ENCODE data around the gene SYNE1.

Gene SYNE1

GRCh38 chr6:152112491-152113261, 524.5 kb downstream of the SYNE1 start:
- H3K36me3 ChIP-seq = no peaks in the 10 kb centered on the region
- H3K4me2 ChIP-seq = peak overlapping the region in 3 of 11 experiments; percentile 12 to 58 (median 53); a peak in 4 of 22 replicates
- peaks cover 0 to 14% (median 0%) of the 10 kb centered on the region in 10 experiments; a peak in 5 of 20 replicates for H3K4me1 ChIP-seq
- TF ChIP-seq Cebpa-rat (IDR thresholded peaks at IDR 0.05) = no peak
- H3K9me3 ChIP-seq (replicated peaks in 1 of 11) = no peaks in the 10 kb centered on the region
- no peak overlapping the region for H3K4me3 ChIP-seq
- no peaks in the 10 kb centered on the region for H3K27me3 ChIP-seq
- H3K27ac ChIP-seq = no peak overlapping the region
- no peaks in the 10 kb centered on the region for H4K20me1 ChIP-seq
- H3K9ac ChIP-seq = no peak overlapping the region

GRCh38 chr6:152110886-152111820, 526.0 kb downstream of the SYNE1 start:
- Histone ChIP-seq H3K27ac (no peak overlapping the region), H3K27me3 (no peaks in the 10 kb centered on the region), H3K36me3 (no peaks in the 10 kb centered on the region), H3K9ac (no peak overlapping the region), H3K9me3 (replicated peaks in 1 of 11) (no peaks in the 10 kb centered on the region), H3K4me1 (peaks cover 0 to 14% (median 0%) of the 10 kb centered on the region in 10 experiments; a peak in 5 of 20 replicates), H3K4me2 (no peak overlapping the region), H4K20me1 (no peaks in the 10 kb centered on the region), H3K4me3 (no peak overlapping the region)
- TF ChIP-seq Cebpa-rat (IDR thresholded peaks at IDR 0.05) = no peak

GRCh38 chr6:152107973-152108372, 529.2 kb downstream of the SYNE1 start:
- no peak overlapping the region for H3K9ac ChIP-seq
- peaks cover 0 to 23% (median 0%) of the 10 kb centered on the region in 10 experiments; a peak in 5 of 20 replicates for H3K4me1 ChIP-seq
- H3K4me3 ChIP-seq = no peak overlapping the region
- no peak overlapping the region for H3K4me2 ChIP-seq
- no peaks in the 10 kb centered on the region for H3K36me3 ChIP-seq
- H3K27ac ChIP-seq = no peak overlapping the region
- H4K20me1 ChIP-seq = no peaks in the 10 kb centered on the region
- no peak for TF ChIP-seq Cebpa-rat (IDR thresholded peaks at IDR 0.05)
- H3K27me3 ChIP-seq = no peaks in the 10 kb centered on the region
- H3K9me3 ChIP-seq (replicated peaks in 1 of 11) = no peaks in the 10 kb centered on the region

- H3K4me2 ChIP-seq = peak overlapping the region in 5 of 11 experiments; percentile 51 to 92 (median 82); a peak in 10 of 22 replicates
- H3K9ac ChIP-seq = peak overlapping the region in 4 of 11 experiments; percentile 12 to 57 (median 26); a peak in 4 of 22 replicates
- H3K27ac ChIP-seq = peak overlapping the region in 4 of 11 experiments; percentile 47 to 66 (median 49); a peak in 7 of 22 replicates
- H3K36me3 ChIP-seq = peaks cover 0 to 6% (median 4%) of the 10 kb centered on the region in 11 experiments; a peak in 8 of 22 replicates
- H3K4me1 ChIP-seq = peaks cover 0 to 56% (median 6%) of the 10 kb centered on the region in 10 experiments; a peak in 10 of 20 replicates
- no peak for TF ChIP-seq Cebpa-rat (IDR thresholded peaks at IDR 0.05)
- H3K4me3 ChIP-seq = no peak overlapping the region
- H4K20me1 ChIP-seq = peaks cover 0 to 6% (median 4%) of the 10 kb centered on the region in 11 experiments; a peak in 10 of 22 replicates
- H3K27me3 ChIP-seq = no peaks in the 10 kb centered on the region
- H3K9me3 ChIP-seq (replicated peaks in 1 of 11) = peaks cover 0 to 11% (median 0%) of the 10 kb centered on the region in 11 experiments; a peak in 3 of 22 replicates
Observed at GRCh38 chr6:152100183-152100618, 537.0 kb downstream of the SYNE1 start.

GRCh38 chr6:152099446-152100182, 537.5 kb downstream of the SYNE1 start:
- Histone ChIP-seq H4K20me1 (peaks cover 0 to 6% (median 4%) of the 10 kb centered on the region in 11 experiments; a peak in 10 of 22 replicates), H3K27ac (peak overlapping the region in 4 of 11 experiments; percentile 47 to 66 (median 49); a peak in 7 of 22 replicates)

GRCh38 chr6:152098683-152099082, 538.5 kb downstream of the SYNE1 start:
- peak overlapping the region in 10 of 11 experiments; percentile 19 to 80 (median 65); a peak in 19 of 22 replicates for H3K27ac ChIP-seq
- peaks cover 0 to 11% (median 0%) of the 10 kb centered on the region in 11 experiments; a peak in 4 of 22 replicates for H3K9me3 ChIP-seq (replicated peaks in 1 of 11)
- H3K4me2 ChIP-seq = peak overlapping the region in 4 of 11 experiments; percentile 13 to 92 (median 84); a peak in 8 of 22 replicates
- H3K27me3 ChIP-seq = no peaks in the 10 kb centered on the region
- peaks cover 0 to 66% (median 6%) of the 10 kb centered on the region in 10 experiments; a peak in 10 of 20 replicates for H3K4me1 ChIP-seq
- H4K20me1 ChIP-seq = peaks cover 0 to 11% (median 8%) of the 10 kb centered on the region in 11 experiments; a peak in 11 of 22 replicates
- TF ChIP-seq Cebpa-rat (IDR thresholded peaks at IDR 0.05) = no peak
- H3K4me3 ChIP-seq = peak overlapping the region; percentile 33 to 75 (median 64)
- H3K36me3 ChIP-seq = peaks cover 0 to 9% (median 6%) of the 10 kb centered on the region in 11 experiments; a peak in 9 of 22 replicates
- peak overlapping the region in 10 of 11 experiments; percentile 62 to 83 (median 77); a peak in 19 of 22 replicates for H3K9ac ChIP-seq

More at GRCh38 chr6:152099446-152100182, 537.5 kb downstream of the SYNE1 start:
- H3K9me3 ChIP-seq (replicated peaks in 1 of 11) = peaks cover 0 to 11% (median 0%) of the 10 kb centered on the region in 11 experiments; a peak in 3 of 22 replicates
- no peaks in the 10 kb centered on the region for H3K27me3 ChIP-seq
- no peak overlapping the region for H3K4me3 ChIP-seq
- H3K4me2 ChIP-seq = peak overlapping the region in 5 of 11 experiments; percentile 51 to 92 (median 82); a peak in 10 of 22 replicates
- peaks cover 0 to 6% (median 4%) of the 10 kb centered on the region in 11 experiments; a peak in 8 of 22 replicates for H3K36me3 ChIP-seq
- H3K9ac ChIP-seq = peak overlapping the region in 3 of 11 experiments; percentile 22 to 57 (median 31); a peak in 4 of 22 replicates
- H3K4me1 ChIP-seq = peaks cover 0 to 61% (median 6%) of the 10 kb centered on the region in 10 experiments; a peak in 10 of 20 replicates
- no peak for TF ChIP-seq Cebpa-rat (IDR thresholded peaks at IDR 0.05)

GRCh38 chr6:152096863-152097496, 540.2 kb downstream of the SYNE1 start:
- Histone ChIP-seq H3K27me3 (no peaks in the 10 kb centered on the region), H3K27ac (no peak overlapping the region), H3K4me2 (peak overlapping the region in 2 of 11 experiments; percentile 82 to 92; a peak in 4 of 22 replicates), H3K4me1 (peaks cover 0 to 66% (median 6%) of the 10 kb centered on the region in 10 experiments; a peak in 10 of 20 replicates), H4K20me1 (peaks cover 0 to 11% (median 8%) of the 10 kb centered on the region in 11 experiments; a peak in 11 of 22 replicates), H3K9ac (no peak overlapping the region), H3K9me3 (replicated peaks in 1 of 11) (peaks cover 0 to 11% (median 0%) of the 10 kb centered on the region in 11 experiments; a peak in 4 of 22 replicates), H3K36me3 (peaks cover 0 to 9% (median 6%) of the 10 kb centered on the region in 11 experiments; a peak in 9 of 22 replicates), H3K4me3 (no peak overlapping the region)
- TF ChIP-seq Cebpa-rat (IDR thresholded peaks at IDR 0.05) = no peak

All from BLaER1 treated with 17β-estradiol and CSF1 and Interleukin-3, amounts not matched to agents 10 nM and 100 nM (cell line).